Panc1 (cell line): Measurements from ENCODE around the gene XIRP2. TPM values are rescaled to one million over a fixed set of nuclear protein-coding genes. Genes with fewer than 3 reads are reported as not detected.

ENCODE experiments used
- ATAC-seq: fragments of 200-7000 bp; cut with Tn5 transposase; 2 replicates; pipeline ENCODE4 v1.9.1; 2020; ENCODE audit warnings: mild to moderate bottlenecking, moderate library complexity
- BruUV-seq: library from RNA; stranded (reverse); fragments of 400-500 nt; replicated peaks from 2 replicates; lab custom pipeline; 2021; lab: Mats Ljungman, UMichigan
- CTCF ChIA-PET: fragments of 300-600 bp; sonication (Branson Sonifier 250); formaldehyde crosslinking; loops from one replicate; lab custom pipeline; 2022; ENCODE audit warnings: antibody characterized with exemption; lab: Charles Lee
- POLR2A ChIA-PET: fragments of 300-600 bp; sonication (Branson Sonifier 250); formaldehyde crosslinking; loops from one replicate; lab custom pipeline; 2022; ENCODE audit warnings: antibody characterized with exemption; lab: Charles Lee
- DNase-seq: peaks from one replicate; pipeline ENCODE4 v3.0.0-alpha.2; 2010; ENCODE audit warnings: low read depth, low spot score
- H3K27ac ChIP-seq: 2 replicates; pipeline ENCODE4 v1.5.1; 2011; ENCODE audit warnings: mild to moderate bottlenecking, low read length, inconsistent platforms
- H3K27me3 ChIP-seq: fragments of 200-500 bp; sonication (Bioruptor generic); 2 replicates; pipeline ENCODE4 v1.6.0; 2014; ENCODE audit warnings: low read length, inconsistent platforms; ENCODE audit not compliant: control insufficient read depth, insufficient read depth
- H3K36me3 ChIP-seq: fragments of 200-500 bp; sonication (Bioruptor generic); 2 replicates; pipeline ENCODE4 v1.5.1; 2014; ENCODE audit warnings: inconsistent platforms, mild to moderate bottlenecking, low read length, moderate library complexity; ENCODE audit not compliant: control insufficient read depth, insufficient read depth
- H3K4me1 ChIP-seq: 2 replicates; pipeline ENCODE4 v1.5.1; 2011; ENCODE audit warnings: inconsistent platforms, mild to moderate bottlenecking, low read length, moderate library complexity; ENCODE audit not compliant: control insufficient read depth, insufficient read depth
- H3K4me3 ChIP-seq, 2 experiments: 2 replicates each; pipeline ENCODE4 v1.5.1; 2011 to 2012; ENCODE audit warnings: low read depth in 2 of 2, low read length in 2 of 2, mild to moderate bottlenecking in 2 of 2, inconsistent platforms in 1 of 2, moderate library complexity in 1 of 2
- H3K9me3 ChIP-seq: fragments of 200-500 bp; sonication (Bioruptor generic); 2 replicates; pipeline ENCODE4 v1.5.1; 2014; ENCODE audit warnings: low read depth, mild to moderate bottlenecking, inconsistent platforms, low read length, moderate library complexity; ENCODE audit not compliant: control insufficient read depth, insufficient read depth
- CTCF ChIP-seq: fragments of 450-650 bp; IDR thresholded peaks from 2 replicates; pipeline ENCODE4 v1.5.1; 2017; ENCODE audit warnings: mild to moderate bottlenecking
- POLR2AphosphoS5 ChIP-seq: IDR thresholded peaks from 2 replicates; pipeline ENCODE4 v1.6.1; 2012; ENCODE audit warnings: mild to moderate bottlenecking, low read depth, low read length, moderate library complexity
- SIN3A ChIP-seq: IDR thresholded peaks from 2 replicates; pipeline ENCODE4 v1.6.1; 2012; ENCODE audit warnings: low read depth, mild to moderate bottlenecking, low read length, moderate library complexity, borderline replicate concordance; ENCODE audit not compliant: insufficient read depth
- TCF7L2 ChIP-seq: IDR thresholded peaks from 2 replicates; pipeline ENCODE4 v1.6.1; 2011; ENCODE audit warnings: mild to moderate bottlenecking, low read depth, low read length, inconsistent platforms
- in situ Hi-C: cut with HindIII; loops from 2 replicates; pipeline ENCODE4 v1.10.0; 2016; ENCODE audit warnings: low sequenced_read_pairs, low pct_unique_long_range_greater_than_20kb
- intact Hi-C: fragments of 100-400 bp; cut with micrococcal nuclease; formaldehyde crosslinking; loops from one replicate; pipeline ENCODE4 v1.10.0; 2022; ENCODE audit not compliant: unreplicated experiment
- total RNA-seq: library from RNA; stranded (reverse); gene quantifications from one replicate; pipeline ENCODE4 v1.2.1, GENCODE V29; 2021; ENCODE audit not compliant: unreplicated experiment
- TF ChIP-seq, protein P1 (sequence below), 2 experiments: IDR thresholded peaks; 2 replicates each; pipeline ENCODE4 v1.6.1; 2011 to 2012; ENCODE audit warnings: low read depth in 2 of 2, control low read depth in 1 of 2, low read length in 1 of 2, mild to moderate bottlenecking in 1 of 2, moderate library complexity in 1 of 2; ENCODE audit not compliant: insufficient read depth in 1 of 2

Gene XIRP2
- total RNA-seq, 1 experiment from 2014 or later = not detected

DNA sequence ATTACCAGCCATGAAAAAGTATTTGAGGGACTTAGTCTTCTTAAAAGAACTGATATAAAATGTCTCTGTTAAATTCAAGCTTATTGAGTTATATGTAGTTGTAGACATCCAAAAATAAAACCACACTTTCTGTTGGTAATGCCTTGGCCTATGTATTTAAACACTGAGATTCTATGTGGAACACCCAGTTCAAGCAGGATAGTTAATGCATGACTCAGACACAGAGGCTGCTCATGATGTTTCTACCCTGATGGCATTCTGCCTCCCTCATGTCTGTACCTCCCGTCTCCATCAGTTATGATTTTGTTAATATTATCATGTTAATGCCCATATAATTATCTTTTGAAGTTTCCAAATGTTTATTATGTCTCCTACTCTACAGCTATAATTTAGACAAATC lies 164.5 kb downstream of the XIRP2 start:
- ChIA-PET CTCF (no interaction called here), POLR2A (no interaction called here)
- H3K36me3 ChIP-seq = no peaks in the 10 kb centered on the region
- no peaks in the 10 kb centered on the region for H3K9me3 ChIP-seq
- no peaks in the 10 kb centered on the region for H3K27me3 ChIP-seq
- H3K4me1 ChIP-seq = no peaks in the 10 kb centered on the region
- TF ChIP-seq TCF7L2 = no peak
- TF ChIP-seq, protein P1, sequence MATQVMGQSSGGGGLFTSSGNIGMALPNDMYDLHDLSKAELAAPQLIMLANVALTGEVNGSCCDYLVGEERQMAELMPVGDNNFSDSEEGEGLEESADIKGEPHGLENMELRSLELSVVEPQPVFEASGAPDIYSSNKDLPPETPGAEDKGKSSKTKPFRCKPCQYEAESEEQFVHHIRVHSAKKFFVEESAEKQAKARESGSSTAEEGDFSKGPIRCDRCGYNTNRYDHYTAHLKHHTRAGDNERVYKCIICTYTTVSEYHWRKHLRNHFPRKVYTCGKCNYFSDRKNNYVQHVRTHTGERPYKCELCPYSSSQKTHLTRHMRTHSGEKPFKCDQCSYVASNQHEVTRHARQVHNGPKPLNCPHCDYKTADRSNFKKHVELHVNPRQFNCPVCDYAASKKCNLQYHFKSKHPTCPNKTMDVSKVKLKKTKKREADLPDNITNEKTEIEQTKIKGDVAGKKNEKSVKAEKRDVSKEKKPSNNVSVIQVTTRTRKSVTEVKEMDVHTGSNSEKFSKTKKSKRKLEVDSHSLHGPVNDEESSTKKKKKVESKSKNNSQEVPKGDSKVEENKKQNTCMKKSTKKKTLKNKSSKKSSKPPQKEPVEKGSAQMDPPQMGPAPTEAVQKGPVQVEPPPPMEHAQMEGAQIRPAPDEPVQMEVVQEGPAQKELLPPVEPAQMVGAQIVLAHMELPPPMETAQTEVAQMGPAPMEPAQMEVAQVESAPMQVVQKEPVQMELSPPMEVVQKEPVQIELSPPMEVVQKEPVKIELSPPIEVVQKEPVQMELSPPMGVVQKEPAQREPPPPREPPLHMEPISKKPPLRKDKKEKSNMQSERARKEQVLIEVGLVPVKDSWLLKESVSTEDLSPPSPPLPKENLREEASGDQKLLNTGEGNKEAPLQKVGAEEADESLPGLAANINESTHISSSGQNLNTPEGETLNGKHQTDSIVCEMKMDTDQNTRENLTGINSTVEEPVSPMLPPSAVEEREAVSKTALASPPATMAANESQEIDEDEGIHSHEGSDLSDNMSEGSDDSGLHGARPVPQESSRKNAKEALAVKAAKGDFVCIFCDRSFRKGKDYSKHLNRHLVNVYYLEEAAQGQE (IDR thresholded peaks at IDR 0.05; ENCODE audit: insufficient read depth in 1 of 2, low read depth in 2 of 2, low read length in 1 of 2) = no peak
- TF ChIP-seq SIN3A = no peak
- no peak for TF ChIP-seq POLR2AphosphoS5
- in situ Hi-C loops = no loop called here
- ATAC-seq (no peak), DNase-seq (no peak)
- no peak overlapping the region for H3K4me3 ChIP-seq
- BruUV-seq = no TSS peak
- intact Hi-C loops = no loop called here
- H3K27ac ChIP-seq = no peak overlapping the region

- in situ Hi-C loops = no loop called here
- Histone ChIP-seq H3K9me3 (no peaks in the 10 kb centered on the region), H3K36me3 (no peaks in the 10 kb centered on the region), H3K4me3 (no peak overlapping the region), H3K27ac (no peak overlapping the region), H3K4me1 (no peaks in the 10 kb centered on the region), H3K27me3 (no peaks in the 10 kb centered on the region)
- intact Hi-C loops = no loop called here
- POLR2A ChIA-PET = no interaction called here
- CTCF ChIA-PET = no interaction called here
- no TSS peak for BruUV-seq
- TF ChIP-seq SIN3A = no peak
- no peak for TF ChIP-seq POLR2AphosphoS5
- TF ChIP-seq CTCF = no peak
- TF ChIP-seq, protein P1 (IDR thresholded peaks at IDR 0.05; ENCODE audit: insufficient read depth in 1 of 2, low read depth in 2 of 2, low read length in 1 of 2) = no peak
- no peak for TF ChIP-seq TCF7L2
- no peak for ATAC-seq
- DNase-seq = no peak
Measured at GRCh38 chr2:167054881-167055280, 166.6 kb downstream of the XIRP2 start.
